ENCODE data around the gene SMOC1. TPM values are rescaled to one million over a fixed set of nuclear protein-coding genes. Genes with fewer than 3 reads are reported as not detected.

SMOC1 gene
- polyA plus RNA-seq, 1 donor from 2014 or later, result not detected

GRCh38 chr14:69904246-69904645 is 25.0 kb downstream of the SMOC1 start:
- Mint-ChIP-seq H3K36me3 (peaks cover 4% of the 10 kb centered on the region), H3K27ac (no peak overlapping the region), H3K4me3 (no peak overlapping the region), H3K4me1 (peaks cover 0 to 3% (median 0%) of the 10 kb centered on the region in 3 donors), H3K9me3 (peaks cover 0 to 2% (median 0%) of the 10 kb centered on the region in 3 donors), H3K27me3 (peaks cover 7% of the 10 kb centered on the region)

- Mint-ChIP-seq H3K27ac (no peak overlapping the region), H3K36me3 (no peaks in the 10 kb centered on the region), H3K27me3 (peaks cover 3% of the 10 kb centered on the region), H3K4me3 (no peak overlapping the region), H3K9me3 (no peaks in the 10 kb centered on the region), H3K4me1 (peaks cover 0 to 3% (median 0%) of the 10 kb centered on the region in 3 donors)
Measured at GRCh38 chr14:69906201-69906600, 27.0 kb downstream of the SMOC1 start.

GRCh38 chr14:69909826-69910550 is 30.8 kb downstream of the SMOC1 start:
- Mint-ChIP-seq H3K9me3 (peaks cover 0 to 1% (median 0%) of the 10 kb centered on the region in 3 donors), H3K27me3 (peaks cover 2% of the 10 kb centered on the region), H3K36me3 (no peaks in the 10 kb centered on the region), H3K4me3 (no peak overlapping the region), H3K4me1 (peaks cover 0 to 3% (median 0%) of the 10 kb centered on the region in 3 donors), H3K27ac (no peak overlapping the region)

- Mint-ChIP-seq H3K27me3 (peaks cover 8% of the 10 kb centered on the region), H3K4me3 (no peak overlapping the region), H3K27ac (no peak overlapping the region), H3K9me3 (peaks cover 0 to 1% (median 0%) of the 10 kb centered on the region in 3 donors), H3K36me3 (no peaks in the 10 kb centered on the region), H3K4me1 (peaks cover 0 to 3% (median 0%) of the 10 kb centered on the region in 3 donors)
Measured at GRCh38 chr14:69910871-69911270, 31.7 kb downstream of the SMOC1 start.

- Mint-ChIP-seq H3K27me3 (peaks cover 18% of the 10 kb centered on the region), H3K4me3 (no peak overlapping the region), H3K4me1 (peaks cover 0 to under 1% (median 0%) of the 10 kb centered on the region in 3 donors), H3K36me3 (no peaks in the 10 kb centered on the region), H3K27ac (no peak overlapping the region), H3K9me3 (peaks cover 0 to 1% (median 1%) of the 10 kb centered on the region in 3 donors)
Measured at GRCh38 chr14:69913686-69914085, 34.5 kb downstream of the SMOC1 start.

- no peaks in the 10 kb centered on the region for H3K36me3 Mint-ChIP-seq
- no peak overlapping the region for H3K27ac Mint-ChIP-seq
- H3K27me3 Mint-ChIP-seq, result peaks cover 21% of the 10 kb centered on the region
- no peaks in the 10 kb centered on the region for H3K4me1 Mint-ChIP-seq
- peak overlapping the region in 1 of 4 donors; percentile 39 for H3K4me3 Mint-ChIP-seq
- peaks cover 0 to 1% (median 1%) of the 10 kb centered on the region in 3 donors for H3K9me3 Mint-ChIP-seq
Measured at GRCh38 chr14:69916396-69916795, 37.2 kb downstream of the SMOC1 start.

- Mint-ChIP-seq H3K4me1 (no peaks in the 10 kb centered on the region), H3K27ac (no peak overlapping the region), H3K4me3 (no peak overlapping the region), H3K36me3 (no peaks in the 10 kb centered on the region), H3K9me3 (peaks cover 0 to 1% (median 0%) of the 10 kb centered on the region in 3 donors), H3K27me3 (peaks cover 21% of the 10 kb centered on the region)
Measured at GRCh38 chr14:69917287-69917686, 38.1 kb downstream of the SMOC1 start.

- H3K9me3 Mint-ChIP-seq, result peaks cover 0 to 1% (median 0%) of the 10 kb centered on the region in 3 donors
- peaks cover 21% of the 10 kb centered on the region for H3K27me3 Mint-ChIP-seq
- no peak overlapping the region for H3K4me3 Mint-ChIP-seq
- no peaks in the 10 kb centered on the region for H3K4me1 Mint-ChIP-seq
- H3K27ac Mint-ChIP-seq, result no peak overlapping the region
- no peaks in the 10 kb centered on the region for H3K36me3 Mint-ChIP-seq
Measured at GRCh38 chr14:69919815-69920214, 40.6 kb downstream of the SMOC1 start.

- H3K4me1 Mint-ChIP-seq, result no peaks in the 10 kb centered on the region
- H3K9me3 Mint-ChIP-seq, result peaks cover 0 to 2% (median 1%) of the 10 kb centered on the region in 3 donors
- H3K27me3 Mint-ChIP-seq, result peaks cover 16% of the 10 kb centered on the region
- no peak overlapping the region for H3K4me3 Mint-ChIP-seq
- H3K36me3 Mint-ChIP-seq, result no peaks in the 10 kb centered on the region
- no peak overlapping the region for H3K27ac Mint-ChIP-seq
Measured at GRCh38 chr14:69921052-69921451, 41.8 kb downstream of the SMOC1 start.

GRCh38 chr14:69922198-69922597 is 43.0 kb downstream of the SMOC1 start:
- H3K4me3 Mint-ChIP-seq, result no peak overlapping the region

GRCh38 chr14:69924201-69924600 is 45.0 kb downstream of the SMOC1 start:
- H3K4me1 Mint-ChIP-seq, result peaks cover 0 to 1% (median 0%) of the 10 kb centered on the region in 3 donors
- peaks cover 0 to 4% (median 0%) of the 10 kb centered on the region in 3 donors for H3K9me3 Mint-ChIP-seq
- H3K36me3 Mint-ChIP-seq, result no peaks in the 10 kb centered on the region
- no peak overlapping the region for H3K27ac Mint-ChIP-seq
- no peak overlapping the region for H3K4me3 Mint-ChIP-seq
- peaks cover 12% of the 10 kb centered on the region for H3K27me3 Mint-ChIP-seq

More at GRCh38 chr14:69922198-69922597, 43.0 kb downstream of the SMOC1 start:
- Mint-ChIP-seq H3K9me3 (peaks cover 0 to 4% (median 0%) of the 10 kb centered on the region in 3 donors), H3K4me1 (peaks cover 0 to 1% (median 0%) of the 10 kb centered on the region in 3 donors), H3K36me3 (no peaks in the 10 kb centered on the region), H3K27ac (no peak overlapping the region), H3K27me3 (peaks cover 8% of the 10 kb centered on the region)

- peaks cover 0 to 1% (median 0%) of the 10 kb centered on the region in 3 donors for H3K4me1 Mint-ChIP-seq
- no peak overlapping the region for H3K4me3 Mint-ChIP-seq
- peaks cover 0 to 4% (median 0%) of the 10 kb centered on the region in 3 donors for H3K9me3 Mint-ChIP-seq
Measured at GRCh38 chr14:69928111-69928523, 48.9 kb downstream of the SMOC1 start.

GRCh38 chr14:69930780-69931379 is 51.7 kb downstream of the SMOC1 start:
- Mint-ChIP-seq H3K27ac (no peak overlapping the region), H3K4me1 (peaks cover 0 to 1% (median 0%) of the 10 kb centered on the region in 3 donors), H3K9me3 (peaks cover 0 to 2% (median 0%) of the 10 kb centered on the region in 3 donors), H3K27me3 (peaks cover 23% of the 10 kb centered on the region), H3K4me3 (no peak overlapping the region), H3K36me3 (no peaks in the 10 kb centered on the region)

More at GRCh38 chr14:69928111-69928523, 48.9 kb downstream of the SMOC1 start:
- Mint-ChIP-seq H3K27ac (no peak overlapping the region), H3K36me3 (no peaks in the 10 kb centered on the region), H3K27me3 (peaks cover 20% of the 10 kb centered on the region)

GRCh38 chr14:69931960-69932359 is 52.7 kb downstream of the SMOC1 start:
- H3K27me3 Mint-ChIP-seq, result peaks cover 25% of the 10 kb centered on the region
- peaks cover 0 to 1% (median 0%) of the 10 kb centered on the region in 3 donors for H3K4me1 Mint-ChIP-seq
- no peaks in the 10 kb centered on the region for H3K36me3 Mint-ChIP-seq
- no peaks in the 10 kb centered on the region for H3K9me3 Mint-ChIP-seq
- H3K4me3 Mint-ChIP-seq, result no peak overlapping the region
- no peak overlapping the region for H3K27ac Mint-ChIP-seq

GRCh38 chr14:69932391-69932790 is 53.2 kb downstream of the SMOC1 start:
- H3K4me1 Mint-ChIP-seq, result no peaks in the 10 kb centered on the region
- no peaks in the 10 kb centered on the region for H3K36me3 Mint-ChIP-seq
- no peaks in the 10 kb centered on the region for H3K9me3 Mint-ChIP-seq
- H3K27ac Mint-ChIP-seq, result no peak overlapping the region
- H3K27me3 Mint-ChIP-seq, result peaks cover 25% of the 10 kb centered on the region
- H3K4me3 Mint-ChIP-seq, result no peak overlapping the region
